GM12801 (cell line): ENCODE data around the gene ATP6AP2.

Experiments used
- CTCF ChIP-seq: IDR thresholded peaks from one replicate; pipeline ENCODE4 v1.5.1; 2011; ENCODE audit warnings: control low read depth; ENCODE audit not compliant: insufficient read length; ENCODE audit errors: extremely low read depth

ATP6AP2 gene

GRCh38 chrX:40579141-40579540, 1.6 kb upstream of the ATP6AP2 start:
- no peak for TF ChIP-seq CTCF

GRCh38 chrX:40579900-40580536, 752 bp upstream of the ATP6AP2 start:
- no peak for TF ChIP-seq CTCF

GRCh38 chrX:40581336-40581920, 658 bp downstream of the ATP6AP2 start:
- no peak for TF ChIP-seq CTCF

GRCh38 chrX:40582811-40583210, 2.0 kb downstream of the ATP6AP2 start:
- no peak for TF ChIP-seq CTCF

GRCh38 chrX:40603446-40603845, 22.7 kb downstream of the ATP6AP2 start:
- TF ChIP-seq CTCF = no peak

- no peak for TF ChIP-seq CTCF
These were observed 26.6 kb downstream of the ATP6AP2 start for GRCh38 chrX:40607381-40607780.

GRCh38 chrX:40612511-40612910, 31.7 kb downstream of the ATP6AP2 start:
- TF ChIP-seq CTCF = no peak

- no peak for TF ChIP-seq CTCF
These were observed 35.2 kb downstream of the ATP6AP2 start for GRCh38 chrX:40615976-40616375.
